H1 (cell line): ENCODE data around the gene TNS4. TPM values are rescaled to one million over a fixed set of nuclear protein-coding genes. Genes with fewer than 3 reads are reported as not detected.

ENCODE experiments used
- CTCF ChIA-PET: fragments of 300-600 bp; sonication (Branson Sonifier 250); formaldehyde crosslinking; loops from one replicate; lab custom pipeline; 2021; ENCODE audit not compliant: partially characterized antibody; lab: Charles Lee
- POLR2A ChIA-PET: fragments of 300-600 bp; sonication (Branson Sonifier 250); formaldehyde crosslinking; loops from one replicate; lab custom pipeline; 2021; ENCODE audit warnings: inconsistent platforms; ENCODE audit not compliant: partially characterized antibody; lab: Charles Lee
- DNase-seq, 2 experiments: peaks; one replicate each; pipeline versions ENCODE4 v3.0.0 to v3.0.0-alpha.2; 2010 to 2022; ENCODE audit warnings: low spot score in 2 of 2, low read depth in 1 of 2, mixed read lengths in 1 of 2
- FAIRE-seq: peaks from 2 replicates; lab custom pipeline; 2011; peaks lifted over from hg19 to GRCh38; lab: Jason Lieb, UNC
- H2AFZ ChIP-seq: 2 replicates; pipeline ENCODE4 v1.8.1; 2012; ENCODE audit warnings: low read length, inconsistent platforms
- H2AK5ac ChIP-seq: 2 replicates; pipeline ENCODE4 v1.6.1; 2013; ENCODE audit warnings: low read depth, low read length
- H2BK120ac ChIP-seq: replicated peaks from 2 replicates; pipeline ENCODE3; 2013; ENCODE audit warnings: low read depth, low read length, inconsistent platforms
- H2BK12ac ChIP-seq: 2 replicates; pipeline ENCODE4 v1.6.1; 2013; ENCODE audit warnings: low read depth, low read length
- H2BK15ac ChIP-seq: 2 replicates; pipeline ENCODE4 v1.6.1; 2013; ENCODE audit warnings: low read length
- H2BK20ac ChIP-seq: 2 replicates; pipeline ENCODE4 v1.6.1; 2013; ENCODE audit warnings: low read length
- H2BK5ac ChIP-seq: 2 replicates; pipeline ENCODE4 v1.6.1; 2013; ENCODE audit warnings: low read depth, low read length
- H3K14ac ChIP-seq: 2 replicates; pipeline ENCODE4 v1.6.1; 2013; ENCODE audit warnings: inconsistent platforms; ENCODE audit not compliant: insufficient read length
- H3K18ac ChIP-seq: 2 replicates; pipeline ENCODE4 v1.6.1; 2013; ENCODE audit warnings: low read length; ENCODE audit errors: extremely low read depth
- H3K23ac ChIP-seq: 2 replicates; pipeline ENCODE4 v1.6.1; 2013; ENCODE audit warnings: inconsistent platforms; ENCODE audit not compliant: insufficient read length
- H3K23me2 ChIP-seq: 2 replicates; pipeline ENCODE4 v1.6.1; 2013; ENCODE audit warnings: low read depth, low read length
- H3K27ac ChIP-seq: 2 replicates; pipeline ENCODE4 v1.6.1; 2011; ENCODE audit warnings: low read depth, low read length, inconsistent platforms
- H3K27me3 ChIP-seq, 4 experiments: replicated peaks in 1 of 4; 1 replicate in 1 of 4; 2 replicates in 3 of 4; pipeline versions ENCODE4 v1.6.1 to v1.8.1; 2011 to 2013; ENCODE audit warnings: low read length in 3 of 4, mild to moderate bottlenecking in 3 of 4, inconsistent platforms in 2 of 4, mixed read lengths in 2 of 4, moderate library complexity in 1 of 4; ENCODE audit not compliant: control insufficient read depth in 3 of 4, insufficient read depth in 3 of 4; ENCODE audit errors: extremely low read depth in 1 of 4
- H3K36me3 ChIP-seq, 4 experiments: 2 replicates each; pipeline versions ENCODE4 v1.6.1 to v1.8.1; 2011 to 2013; ENCODE audit warnings: mild to moderate bottlenecking in 4 of 4, low read length in 3 of 4, moderate library complexity in 2 of 4, control low read depth in 1 of 4, inconsistent platforms in 1 of 4; ENCODE audit not compliant: insufficient read depth in 4 of 4, control insufficient read depth in 2 of 4
- H3K4ac ChIP-seq: replicated peaks from 2 replicates; pipeline ENCODE3; 2013; ENCODE audit warnings: low read length, low read depth, mixed read lengths, inconsistent platforms; ENCODE audit not compliant: insufficient read length
- H3K4me1 ChIP-seq, 4 experiments: replicated peaks in 1 of 4; 1 replicate in 1 of 4; 2 replicates in 3 of 4; pipeline versions ENCODE4 v1.6.1 to v1.8.1; 2011 to 2013; ENCODE audit warnings: low read length in 3 of 4, inconsistent platforms in 2 of 4, mixed read lengths in 1 of 4; ENCODE audit not compliant: insufficient read depth in 4 of 4, control insufficient read depth in 3 of 4
- H3K4me2 ChIP-seq, 2 experiments: 2 replicates each; pipeline versions ENCODE4 v1.6.1 to v1.8.1; 2011 to 2013; ENCODE audit warnings: low read depth in 2 of 2, low read length in 2 of 2, control low read depth in 1 of 2, inconsistent platforms in 1 of 2, mild to moderate bottlenecking in 1 of 2; ENCODE audit not compliant: insufficient read depth in 1 of 2
- H3K4me3 ChIP-seq, 4 experiments: fragments of 200-600, 300-600 bp in 1 of 4; sonication (generic), shearing (Covaris generic), sonication (Bioruptor Twin) in 1 of 4; 2 replicates each; pipeline versions ENCODE4 v1.5.1 to v1.8.1; 2011 to 2016; ENCODE audit warnings: low read length in 4 of 4, low read depth in 3 of 4, control low read depth in 2 of 4, inconsistent platforms in 2 of 4, mild to moderate bottlenecking in 2 of 4, mixed read lengths in 1 of 4, moderate library complexity in 1 of 4; ENCODE audit not compliant: insufficient read depth in 2 of 4; ENCODE audit errors: extremely low read depth in 1 of 4
- H3K56ac ChIP-seq: replicated peaks from 2 replicates; pipeline ENCODE3; 2013; ENCODE audit warnings: low read depth, mild to moderate bottlenecking, mixed read lengths, low read length, inconsistent platforms; ENCODE audit not compliant: insufficient read length
- H3K79me1 ChIP-seq: 2 replicates; pipeline ENCODE4 v1.6.1; 2013; ENCODE audit warnings: low read depth, low read length, control low read depth
- H3K79me2 ChIP-seq, 2 experiments: 2 replicates each; pipeline versions ENCODE4 v1.6.1 to v1.8.1; 2012 to 2013; ENCODE audit warnings: low read length in 2 of 2, mild to moderate bottlenecking in 2 of 2, inconsistent platforms in 1 of 2; ENCODE audit not compliant: insufficient read depth in 2 of 2, control insufficient read depth in 1 of 2
- H3K9ac ChIP-seq, 4 experiments: replicated peaks in 1 of 4; 1 replicate in 1 of 4; 2 replicates in 3 of 4; pipeline versions ENCODE4 v1.6.1 to v1.8.1; 2011 to 2013; ENCODE audit warnings: low read depth in 3 of 4, low read length in 3 of 4, control low read depth in 2 of 4, mild to moderate bottlenecking in 2 of 4, moderate library complexity in 2 of 4, inconsistent platforms in 1 of 4; ENCODE audit errors: extremely low read depth in 1 of 4
- H3K9me3 ChIP-seq, 2 experiments: 2 replicates each; pipeline versions ENCODE4 v1.6.1 to v1.8.1; 2012 to 2013; ENCODE audit warnings: mild to moderate bottlenecking in 2 of 2, moderate library complexity in 2 of 2, control low read depth in 1 of 2, inconsistent platforms in 1 of 2, low read depth in 1 of 2, low read length in 1 of 2, mixed read lengths in 1 of 2; ENCODE audit not compliant: insufficient read depth in 2 of 2
- H4K20me1 ChIP-seq, 2 experiments: replicated peaks in 1 of 2; 2 replicates each; pipeline versions ENCODE3 to v1.8.1; 2011 to 2013; ENCODE audit warnings: inconsistent platforms in 2 of 2, low read length in 2 of 2, mild to moderate bottlenecking in 1 of 2; ENCODE audit not compliant: insufficient read depth in 2 of 2, control insufficient read depth in 1 of 2
- H4K5ac ChIP-seq: 2 replicates; pipeline ENCODE4 v1.6.1; 2013; ENCODE audit warnings: low read length, low read depth, mixed read lengths, inconsistent platforms; ENCODE audit not compliant: insufficient read length
- H4K8ac ChIP-seq: 2 replicates; pipeline ENCODE4 v1.8.0; 2013; ENCODE audit warnings: mild to moderate bottlenecking, moderate library complexity, low read length, inconsistent platforms; ENCODE audit not compliant: insufficient read depth; ENCODE audit errors: extremely low read depth
- H4K91ac ChIP-seq: replicated peaks from 2 replicates; pipeline ENCODE3; 2013; ENCODE audit warnings: low read length, mixed read lengths, inconsistent platforms; ENCODE audit not compliant: insufficient read length
- E2F6 ChIP-seq: IDR thresholded peaks from 2 replicates; pipeline ENCODE4 v1.6.1; 2012; ENCODE audit warnings: inconsistent platforms
- EGR1 ChIP-seq: IDR thresholded peaks from 2 replicates; pipeline ENCODE4 v1.6.1; 2011; ENCODE audit warnings: low read depth, low read length, borderline replicate concordance
- GABPA ChIP-seq: IDR thresholded peaks from 2 replicates; pipeline ENCODE4 v1.6.1; 2011; ENCODE audit warnings: mild to moderate bottlenecking, low read length, moderate library complexity, borderline replicate concordance; ENCODE audit not compliant: insufficient read depth
- HDAC6 ChIP-seq: IDR thresholded peaks from one replicate; pipeline ENCODE4 v1.7.1; 2012; ENCODE audit warnings: low read depth, mild to moderate bottlenecking, inconsistent platforms, low read length, moderate library complexity
- JUND ChIP-seq: IDR thresholded peaks from 2 replicates; pipeline ENCODE4 v1.6.1; 2011; ENCODE audit warnings: mild to moderate bottlenecking, improper control_type of control experiment, low read length
- MAFK ChIP-seq: IDR thresholded peaks from 2 replicates; pipeline ENCODE4 v1.6.1; 2012; ENCODE audit warnings: low read depth, mild to moderate bottlenecking, improper control_type of control experiment, low read length
- POLR2AphosphoS5 ChIP-seq: IDR thresholded peaks from 2 replicates; pipeline ENCODE4 v1.6.1; 2011; ENCODE audit warnings: low read depth, low read length
- RFX5 ChIP-seq: IDR thresholded peaks from 2 replicates; pipeline ENCODE4 v1.6.1; 2011; ENCODE audit warnings: low read depth, low read length, improper control_type of control experiment, borderline replicate concordance
- SIRT6 ChIP-seq: IDR thresholded peaks from one replicate; pipeline ENCODE4 v1.7.1; 2012; ENCODE audit warnings: low read length, inconsistent platforms
- SP1 ChIP-seq: IDR thresholded peaks from 2 replicates; pipeline ENCODE4 v1.6.1; 2011; ENCODE audit warnings: low read depth, low read length
- TAF1 ChIP-seq: IDR thresholded peaks from 2 replicates; pipeline ENCODE4 v1.6.1; 2011; ENCODE audit warnings: mild to moderate bottlenecking, low read depth, low read length
- TCF12 ChIP-seq: IDR thresholded peaks from 2 replicates; pipeline ENCODE4 v1.6.1; 2011; ENCODE audit warnings: low read depth, mild to moderate bottlenecking, low read length
- WGBS, 2 experiments: shearing (Covaris generic) in 1 of 2; methylation state at CpG; one replicate each; pipeline versions ENCODE4 v1.1.6 to v1.1.7; 2013 to 2015; ENCODE audit warnings: low lambda C conversion rate in 2 of 2, mixed read lengths in 2 of 2, inconsistent platforms in 1 of 2, low coverage in 1 of 2, missing lambda C conversion rate in 1 of 2; ENCODE audit not compliant: insufficient replicate concordance in 2 of 2, insufficient coverage in 1 of 2, insufficient read length in 1 of 2; ENCODE audit errors: extremely low coverage in 1 of 2, missing lambda C conversion rate in 1 of 2; 5-methylcytosine and 5-hydroxymethylcytosine counted together
- polyA plus RNA-seq, 7 experiments: library from polyadenylated mRNA; depleted of rRNA in 3 of 7; stranded (reverse) in 5 of 7; unstranded in 2 of 7; fragments of >200 nt in 5 of 7; fragments of 200-250 nt in 2 of 7; gene quantifications; 1 replicate in 5 of 7; 2 replicates in 1 of 7; 4 replicates in 1 of 7; pipeline versions ENCODE4 v1.2.1 to v1.2.3, GENCODE V29; 2011 to 2013; ENCODE audit warnings: missing spikeins in 2 of 7, mixed read lengths in 2 of 7
- total RNA-seq: library from RNA; stranded (reverse); fragmentation: NEBNext Ultra II Directional; extraction: Animal tissue kit (Norgen Biotek cat#: 25700); gene quantifications from 2 replicates; pipeline ENCODE4 v1.2.1, GENCODE V29; 2021

The TNS4 gene
- total and polyA plus RNA-seq, 2 of the 8 experiments (the other 6 are each of a cell fraction or from before 2014, with no cell fraction given): 0.20 to 0.21 TPM

GRCh38 chr17:40469805-40470675 lies 31.4 kb downstream of the TNS4 start:
- no peaks in the 10 kb centered on the region for H3K79me2 ChIP-seq
- H3K27me3 ChIP-seq: no peaks in the 10 kb centered on the region; a peak in 1 of 7 replicates
- WGBS, 2 experiments: 88% methylated on average over 4 of the region's 4 CpGs; no CpG with 5 or more reads in 1 of the 2 experiments
- FAIRE-seq (no peak), DNase-seq (no peak)
- peak overlapping the region; percentile 52 for H4K91ac ChIP-seq
- no peak overlapping the region for H3K27ac ChIP-seq
- H3K56ac ChIP-seq: no peak overlapping the region
- H2BK15ac ChIP-seq: 0 out of 2 replicates have a peak overlapping the region, but pooled peaks have one; percentile 93
- no peaks in the 10 kb centered on the region for H3K23me2 ChIP-seq
- H3K79me1 ChIP-seq: no peaks in the 10 kb centered on the region
- H4K5ac ChIP-seq: no peak overlapping the region
- H2BK20ac ChIP-seq: no peak overlapping the region
- no peak overlapping the region for H3K23ac ChIP-seq
- H4K8ac ChIP-seq: no peak overlapping the region
- no peak overlapping the region for H3K4me2 ChIP-seq
- ChIA-PET POLR2A (interaction anchor here (0.9 to 1.9 kb wide), 4 partner anchors 10 to 24 kb away, joined by 3 to 5 read pairs (median 4); no protein-coding TSS in a partner anchor), CTCF (interaction anchor here (1.0 to 34.1 kb wide), 3 partner anchors 21 to 63 kb away, joined by 3 to 739 read pairs (median 15); partner anchors contain the start of gene IGFBP4)
- peak overlapping the region; percentile 18 for H2BK120ac ChIP-seq
- no peaks in the 10 kb centered on the region for H3K36me3 ChIP-seq
- peaks cover 4 to 12% of the 10 kb centered on the region in 2 experiments; a peak in 2 of 4 replicates for H3K9me3 ChIP-seq
- no peak overlapping the region for H3K14ac ChIP-seq
- H3K4me1 ChIP-seq: peaks cover 0 to 15% (median 3%) of the 10 kb centered on the region in 4 experiments; a peak in 6 of 7 replicates
- H3K9ac ChIP-seq: no peak overlapping the region
- no peak overlapping the region; the same call in 1 of the 2 replicates for H2BK5ac ChIP-seq
- H3K18ac ChIP-seq: no peak overlapping the region
- H4K20me1 ChIP-seq: no peaks in the 10 kb centered on the region
- H2BK12ac ChIP-seq: peak overlapping the region; percentile 78; the same call in 1 of the 2 replicates
- H3K4ac ChIP-seq: no peak overlapping the region
- H3K4me3 ChIP-seq: no peak overlapping the region
- H2AFZ ChIP-seq: no peak overlapping the region
- H2AK5ac ChIP-seq: no peak overlapping the region; the same call in 1 of the 2 replicates
- TF ChIP-seq SP1: no peak
- TF ChIP-seq E2F6: no peak
- no peak for TF ChIP-seq MAFK
- TF ChIP-seq GABPA: no peak
- no peak for TF ChIP-seq TAF1
- TF ChIP-seq SIRT6: no peak
- TF ChIP-seq JUND: no peak
- TF ChIP-seq EGR1: no peak
- TF ChIP-seq POLR2AphosphoS5: no peak
- TF ChIP-seq TCF12: no peak
- TF ChIP-seq HDAC6: no peak
- no peak for TF ChIP-seq RFX5
